HL-60/S4 (cell line): ENCODE measurements around the gene TMEM238L.

Source experiments
- in situ Hi-C: fragments of 300-500 bp; cut with MboI; formaldehyde crosslinking; loops from 2 replicates; pipeline ENCODE4 v1.14.3; 2022; ENCODE audit warnings: low sequenced_read_pairs

TMEM238L gene

DNA sequence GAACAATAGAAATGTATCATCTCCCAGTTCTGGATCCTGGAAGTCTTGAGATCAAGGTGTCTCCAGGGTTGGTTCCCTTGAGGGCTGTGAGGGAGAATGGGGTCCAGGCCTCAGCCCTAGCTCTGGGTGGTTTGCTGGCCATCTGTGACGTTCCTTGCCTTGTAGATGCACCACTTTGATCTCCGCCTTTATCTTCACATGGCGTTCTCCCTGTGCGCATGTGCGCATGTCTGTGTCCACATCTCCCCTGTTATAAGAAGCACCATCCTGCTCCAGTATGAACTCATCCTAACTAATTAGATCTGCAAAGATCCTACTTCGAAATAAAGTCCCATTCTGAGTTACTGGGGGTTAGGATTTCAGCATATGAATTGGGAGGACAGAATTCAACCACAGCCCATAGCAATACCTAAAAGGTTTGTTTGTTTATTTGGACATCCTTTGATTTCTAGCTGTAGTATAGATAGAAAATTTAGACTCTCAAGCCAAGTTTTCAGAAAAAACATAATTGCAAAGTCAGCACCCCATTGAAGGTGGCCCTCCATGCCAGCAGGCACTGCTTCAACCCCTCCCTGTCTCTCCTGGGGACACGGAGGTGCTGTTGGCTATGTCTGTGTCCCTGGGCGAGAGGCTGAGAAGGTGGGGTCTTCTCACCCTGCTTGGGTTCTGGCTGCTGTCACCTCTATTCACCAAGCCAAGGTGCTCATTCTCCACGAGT is 2.8 kb upstream of the TMEM238L start:
- in situ Hi-C loops = no loop called here

- in situ Hi-C loops = no loop called here
Measured at GRCh38 chr17:10805911-10806310, 2.0 kb upstream of the TMEM238L start.

DNA sequence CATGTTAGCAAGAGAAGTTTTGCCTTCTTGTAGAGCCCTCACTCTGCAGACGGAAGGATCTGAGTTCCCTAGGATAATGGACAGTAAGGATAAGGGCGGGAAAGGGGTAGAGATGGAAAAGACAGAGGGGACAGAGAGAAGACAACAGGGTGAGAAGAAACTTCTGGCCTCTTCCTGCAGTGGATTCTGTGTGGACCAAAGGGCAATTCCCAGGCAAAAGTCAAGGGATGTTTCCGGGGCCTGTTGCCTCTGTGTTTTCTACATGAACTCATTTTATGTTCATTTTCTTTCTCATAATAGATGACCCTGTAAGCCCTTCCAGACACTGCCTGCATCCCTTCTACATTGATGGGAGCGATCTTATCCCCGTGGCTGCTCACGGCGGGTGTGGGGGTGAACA is 647 bp upstream of the TMEM238L start:
- in situ Hi-C loops = no loop called here

- in situ Hi-C loops = no loop called here
Measured at GRCh38 chr17:10803350-10803749, 549 bp downstream of the TMEM238L start.

- in situ Hi-C loops = no loop called here
Measured at GRCh38 chr17:10802496-10803284, 1.2 kb downstream of the TMEM238L start.

DNA sequence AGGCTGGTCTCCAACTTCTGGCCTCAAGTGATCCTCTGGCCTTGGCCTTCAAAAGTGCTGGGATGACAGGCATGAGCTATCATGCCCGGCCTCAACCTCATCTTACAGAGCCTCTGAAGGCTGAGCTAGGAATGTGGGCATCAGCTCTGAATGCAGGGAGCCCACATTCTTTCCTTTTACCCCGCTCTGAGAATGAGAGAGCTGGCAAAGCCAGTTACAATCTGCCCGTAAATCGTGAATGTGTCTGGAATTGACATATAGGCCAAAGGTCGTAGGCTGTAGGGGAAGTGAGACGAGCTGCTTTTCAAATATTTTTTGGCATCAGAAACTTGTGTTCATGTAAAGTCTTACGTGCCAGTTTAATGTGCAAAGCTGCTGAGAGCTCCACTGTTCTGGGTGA is 4.5 kb downstream of the TMEM238L start:
- in situ Hi-C loops = no loop called here

DNA sequence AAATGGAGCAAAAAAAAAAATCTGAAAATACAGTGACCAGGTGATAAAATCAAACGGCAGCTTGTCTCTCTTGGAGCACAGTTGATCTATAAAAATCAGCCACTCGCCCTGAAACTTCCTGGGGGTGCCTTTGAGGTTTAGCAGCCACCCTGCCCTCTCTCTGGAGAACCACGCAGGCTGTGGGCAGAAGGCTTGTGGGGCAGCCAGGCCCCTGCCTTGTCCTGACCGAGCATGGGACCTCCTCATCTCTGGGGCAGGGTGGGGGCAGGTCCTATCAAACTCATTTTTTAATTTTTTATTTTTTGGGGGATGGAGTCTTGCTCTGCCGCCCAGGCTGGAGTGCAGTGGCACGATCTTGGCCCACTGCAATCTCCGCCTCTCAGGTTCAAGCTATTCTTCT is 5.0 kb downstream of the TMEM238L start:
- in situ Hi-C loops = no loop called here

DNA sequence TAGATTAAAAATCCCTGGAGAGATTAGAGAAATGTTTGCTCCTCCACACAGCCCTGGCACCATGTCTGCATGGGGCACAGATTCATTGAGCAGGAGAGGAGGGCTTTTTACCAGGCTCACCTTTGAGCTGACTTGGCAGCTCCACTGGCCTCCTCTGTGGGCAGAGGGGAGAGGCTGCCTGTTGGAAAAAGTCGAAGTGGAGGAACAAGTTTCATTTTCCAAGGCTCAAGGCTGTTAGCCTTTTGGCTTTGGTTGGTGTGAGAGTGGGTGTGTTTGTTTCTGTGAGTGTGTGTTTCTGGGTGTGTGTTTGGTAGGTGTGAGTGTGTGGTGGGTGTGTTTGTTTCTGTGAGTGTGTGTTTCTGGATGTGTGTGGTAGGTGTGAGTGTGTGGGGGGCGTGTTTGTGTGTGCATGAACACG is 5.6 kb downstream of the TMEM238L start:
- in situ Hi-C loops = no loop called here

DNA sequence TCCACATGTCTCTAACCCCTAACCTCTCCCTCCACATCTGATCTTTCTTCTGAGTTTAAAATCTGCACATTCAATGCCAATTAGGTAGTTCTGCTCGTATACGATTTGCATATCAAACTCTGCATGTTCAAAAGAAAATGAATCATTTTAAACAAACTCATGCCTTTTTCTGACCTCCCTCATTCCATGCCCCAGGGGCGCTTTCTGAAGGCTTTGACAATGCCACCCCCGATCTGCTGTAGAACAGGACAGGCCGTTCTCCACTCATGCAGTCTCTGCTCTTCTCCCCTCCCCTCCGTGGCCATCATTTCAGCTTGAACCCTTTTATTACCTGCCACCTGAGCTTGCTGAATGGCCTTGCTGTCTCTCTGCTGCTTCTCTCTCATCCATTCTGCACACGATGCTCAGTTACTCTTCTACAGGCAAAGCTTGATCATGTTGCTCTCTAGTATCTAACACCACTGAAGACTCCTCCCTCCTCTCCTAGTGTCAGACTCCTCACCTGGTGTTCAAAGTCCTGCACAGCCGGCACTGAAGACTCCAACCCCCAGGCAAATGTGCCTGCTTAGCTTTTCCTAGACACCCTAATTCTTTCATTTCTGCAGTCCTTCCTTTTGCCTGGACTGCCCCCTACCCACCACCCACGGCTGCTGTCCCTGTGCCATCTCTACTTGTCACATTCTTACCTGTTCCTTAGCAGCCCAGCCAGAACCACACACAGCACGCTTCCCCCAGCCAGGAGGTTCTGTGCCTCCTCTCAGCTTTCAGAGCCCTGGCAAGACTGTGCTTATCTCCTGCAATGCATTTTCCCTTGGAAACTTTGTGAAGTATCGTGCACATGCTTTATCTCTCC is 6.2 kb downstream of the TMEM238L start:
- in situ Hi-C loops = no loop called here

- in situ Hi-C loops = no loop called here
Measured at GRCh38 chr17:10793816-10794215, 10.1 kb downstream of the TMEM238L start.

DNA sequence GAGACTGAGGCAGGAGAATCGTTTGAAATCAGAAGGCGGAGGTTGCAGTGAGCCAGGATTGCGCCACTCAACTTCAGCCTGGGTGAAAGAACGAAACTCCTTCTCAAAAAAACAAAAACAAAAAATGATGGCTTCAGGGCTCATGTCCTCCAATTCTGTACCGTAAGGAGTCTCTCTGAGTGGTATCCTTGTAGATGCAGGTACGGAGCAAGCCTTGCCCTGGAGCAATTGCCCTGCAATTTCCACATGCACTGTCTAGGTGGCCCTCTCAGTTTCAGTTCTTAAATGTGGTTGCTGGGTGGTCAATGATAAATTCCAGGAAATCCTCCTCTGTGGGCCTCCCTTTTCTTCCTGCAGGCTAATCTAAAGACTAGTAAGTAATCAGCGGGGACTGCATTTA is 10.6 kb downstream of the TMEM238L start:
- in situ Hi-C loops = no loop called here

DNA sequence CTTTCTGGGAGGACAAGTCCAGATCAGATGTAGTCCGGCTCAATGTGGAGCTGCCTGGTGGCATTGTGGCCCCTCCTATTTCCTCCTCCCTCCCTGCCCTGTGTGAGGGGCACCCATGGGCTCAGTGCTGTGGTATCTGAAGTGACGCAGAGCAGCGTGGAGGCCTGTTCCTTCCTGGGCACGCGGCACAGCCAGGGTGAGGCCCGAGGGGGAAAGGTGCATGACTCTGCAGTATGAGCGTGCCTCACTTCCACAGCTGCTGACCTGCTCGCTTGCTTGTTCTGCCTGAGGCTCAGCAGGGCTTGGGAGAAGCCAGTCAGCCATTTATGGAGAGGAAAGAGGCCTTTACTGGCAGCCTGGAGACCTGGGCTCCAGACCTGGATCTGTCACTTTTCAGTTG is 11.7 kb downstream of the TMEM238L start:
- in situ Hi-C loops = no loop called here

- in situ Hi-C loops = no loop called here
Measured at GRCh38 chr17:10790491-10791401, 13.2 kb downstream of the TMEM238L start.

GRCh38 chr17:10789694-10790271 is 14.1 kb downstream of the TMEM238L start:
- in situ Hi-C loops = no loop called here

DNA sequence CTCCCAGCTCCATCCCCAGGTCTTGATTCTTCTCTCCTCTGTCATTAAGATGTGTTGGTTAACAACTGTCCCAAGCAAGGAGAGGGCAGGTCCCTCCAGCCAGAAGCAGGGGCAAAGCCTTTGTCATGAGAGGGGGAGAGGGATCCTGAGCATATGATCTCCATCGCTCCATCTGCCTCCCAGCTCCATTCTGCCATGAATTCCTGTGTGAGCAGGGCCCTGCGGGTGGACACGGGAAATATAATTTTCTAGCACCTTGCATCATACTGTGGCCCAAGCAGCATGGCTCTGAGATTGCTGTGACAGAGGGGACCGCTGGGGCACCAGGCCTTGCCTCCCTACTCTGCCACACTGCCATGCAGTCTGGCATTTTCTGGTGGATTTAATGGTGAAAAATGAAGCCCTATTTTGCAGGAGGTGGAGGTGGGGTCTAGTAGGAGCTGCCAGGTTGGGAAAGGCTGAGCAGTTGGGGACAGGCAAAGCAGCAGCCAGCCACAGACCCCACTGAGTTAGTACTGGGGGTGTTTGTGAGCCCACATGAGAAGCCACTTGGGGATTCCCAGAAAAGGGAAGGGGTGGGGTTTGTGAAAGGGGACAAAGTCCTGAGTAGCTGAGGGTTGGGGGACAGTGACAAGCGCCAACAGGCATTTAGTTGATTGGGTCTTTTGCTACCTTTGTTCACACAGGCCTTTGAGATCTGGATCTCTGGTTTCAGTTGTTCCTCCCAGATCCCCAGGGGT is 16.4 kb downstream of the TMEM238L start:
- in situ Hi-C loops = no loop called here

DNA sequence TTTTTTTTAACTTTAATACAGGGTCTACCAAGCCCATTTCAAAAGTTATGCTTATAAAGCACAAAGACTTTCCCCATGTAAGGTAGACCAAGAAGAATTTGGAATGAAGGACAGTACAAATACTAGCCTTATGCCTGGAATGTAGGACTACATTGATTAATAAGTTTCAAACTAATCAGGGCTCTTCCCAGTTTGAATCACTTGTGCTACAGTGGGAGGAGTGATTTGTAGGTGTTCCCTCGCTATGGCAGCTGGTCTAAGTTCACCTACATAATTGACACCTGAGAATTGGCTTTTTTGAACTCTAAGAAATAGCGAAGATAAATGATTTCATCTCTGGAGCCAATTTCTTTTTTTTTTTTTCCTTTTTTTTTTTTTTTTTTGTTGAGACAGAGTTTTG is 18.6 kb downstream of the TMEM238L start:
- in situ Hi-C loops = no loop called here

DNA sequence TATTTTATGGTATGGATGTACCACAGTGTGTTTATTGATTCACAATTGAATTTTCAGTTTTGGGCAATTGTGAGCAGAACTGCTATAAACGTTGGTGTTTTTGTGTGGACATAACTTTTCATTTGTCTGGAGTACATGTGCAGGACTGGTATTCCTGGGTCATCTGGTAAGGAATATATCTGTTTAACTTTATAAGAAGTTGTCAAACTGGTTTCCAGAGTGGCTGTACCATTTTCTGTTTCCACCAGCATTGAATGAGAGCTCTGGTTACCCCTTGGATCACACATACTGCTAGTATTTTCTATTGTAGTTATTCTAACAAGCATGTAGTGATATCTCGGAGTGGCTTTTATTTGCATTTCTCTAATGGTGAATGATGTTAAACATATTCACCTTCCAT is 24.3 kb downstream of the TMEM238L start:
- in situ Hi-C loops = no loop called here

DNA sequence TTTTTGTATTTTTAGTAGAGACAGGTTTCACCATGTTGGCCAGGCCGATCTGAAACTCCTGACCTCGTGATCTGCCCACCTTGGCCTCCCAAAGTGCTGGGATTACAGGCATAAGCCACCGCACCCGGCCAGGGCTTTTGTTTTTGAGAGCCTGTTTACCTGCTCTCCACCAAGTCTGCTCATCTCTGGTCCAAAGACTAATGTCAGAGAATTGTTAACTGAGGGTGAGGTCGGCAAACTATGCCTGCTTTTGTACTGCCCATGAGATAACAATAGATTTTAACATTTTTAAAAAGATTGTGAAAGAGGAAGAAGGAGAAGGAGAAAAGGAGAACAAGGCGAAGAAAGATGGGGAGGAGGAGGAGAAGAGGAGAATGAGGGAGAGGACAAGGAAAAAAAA is 26.0 kb downstream of the TMEM238L start:
- in situ Hi-C loops = no loop called here

GRCh38 chr17:10777131-10777807 is 26.6 kb downstream of the TMEM238L start:
- in situ Hi-C loops = no loop called here
